Endodermal cell (in vitro differentiated cells): ENCODE measurements around the gene GPR135. TPM values are rescaled to one million over a fixed set of nuclear protein-coding genes. Genes with fewer than 3 reads are reported as not detected.

ENCODE experiments used
- DNase-seq: peaks from one replicate; pipeline ENCODE4 v3.0.0-alpha.2; 2017
- H3K27ac ChIP-seq: 2 replicates; pipeline ENCODE4 v1.5.1; 2013; ENCODE audit warnings: mild to moderate bottlenecking, low read depth, low read length, moderate library complexity
- H3K27me3 ChIP-seq: 2 replicates; pipeline ENCODE4 v1.6.1; 2013; ENCODE audit warnings: mild to moderate bottlenecking, low read length, moderate library complexity; ENCODE audit not compliant: insufficient read depth, control insufficient read depth, poor library complexity, severe bottlenecking
- H3K36me3 ChIP-seq: 2 replicates; pipeline ENCODE4 v1.7.0; 2013; ENCODE audit warnings: mild to moderate bottlenecking, low read length, moderate library complexity; ENCODE audit not compliant: control insufficient read depth, insufficient read depth
- H3K4me1 ChIP-seq: one replicate; pipeline ENCODE4 v1.7.0; 2013; ENCODE audit warnings: low read length; ENCODE audit not compliant: control insufficient read depth, insufficient read depth
- H3K4me3 ChIP-seq: 2 replicates; pipeline ENCODE4 v1.5.1; 2013; ENCODE audit warnings: mild to moderate bottlenecking, low read length, moderate library complexity
- H3K9ac ChIP-seq: 2 replicates; pipeline ENCODE4 v1.6.1; 2013; ENCODE audit warnings: mild to moderate bottlenecking, low read length, moderate library complexity; ENCODE audit not compliant: poor library complexity, severe bottlenecking; ENCODE audit errors: extremely low read depth
- H3K9me3 ChIP-seq: 2 replicates; pipeline ENCODE4 v1.6.1; 2013; ENCODE audit warnings: mild to moderate bottlenecking, low read length, moderate library complexity; ENCODE audit not compliant: control insufficient read depth
- H3K27ac Mint-ChIP-seq: 2 replicates; pipeline ENCODE4 v1.8.0; 2020; ENCODE audit warnings: mixed read lengths
- H3K27me3 Mint-ChIP-seq: 2 replicates; pipeline ENCODE4 v1.8.0; 2021; ENCODE audit warnings: mild to moderate bottlenecking, mixed read lengths; ENCODE audit not compliant: insufficient read depth
- H3K36me3 Mint-ChIP-seq: 2 replicates; pipeline ENCODE4 v1.8.0; 2020; ENCODE audit warnings: low read depth, mixed read lengths
- H3K4me1 Mint-ChIP-seq: 2 replicates; pipeline ENCODE4 v1.8.0; 2020; ENCODE audit warnings: mixed read lengths
- H3K4me3 Mint-ChIP-seq: 2 replicates; pipeline ENCODE4 v1.8.0; 2020; ENCODE audit warnings: mild to moderate bottlenecking, moderate library complexity, mixed read lengths
- H3K9me3 Mint-ChIP-seq: 2 replicates; pipeline ENCODE4 v1.8.0; 2020; ENCODE audit warnings: mild to moderate bottlenecking, mixed read lengths
- WGBS, 2 experiments: methylation state at CpG; one replicate each; pipeline versions ENCODE4 v1.1.5 to v1.1.7; 2013; ENCODE audit warnings: missing lambda C conversion rate in 2 of 2, mixed read lengths in 1 of 2; ENCODE audit not compliant: insufficient coverage in 1 of 2, insufficient read length in 1 of 2; 5-methylcytosine and 5-hydroxymethylcytosine counted together
- total RNA-seq, 2 donors: library from RNA; stranded (reverse); fragmentation: NEBNext Ultra II Directional in 1 of 2; extraction: Animal tissue kit (Norgen Biotek cat#: 25700) in 1 of 2; gene quantifications; 2 replicates in 1 of 2; 3 replicates in 1 of 2; pipeline ENCODE4 v1.2.1, GENCODE V29; 2021
- TF ChIP-seq, protein P1 (sequence below): fragments of 200-600 bp; sonication (generic); conservative IDR thresholded peaks from 2 replicates; pipeline ENCODE4 v1.5.0; 2021; ENCODE audit warnings: antibody characterized with exemption, mild to moderate bottlenecking

GPR135 gene
- total RNA-seq, 2 donors from 2014 or later, result 4.1 to 4.5 TPM

DNA sequence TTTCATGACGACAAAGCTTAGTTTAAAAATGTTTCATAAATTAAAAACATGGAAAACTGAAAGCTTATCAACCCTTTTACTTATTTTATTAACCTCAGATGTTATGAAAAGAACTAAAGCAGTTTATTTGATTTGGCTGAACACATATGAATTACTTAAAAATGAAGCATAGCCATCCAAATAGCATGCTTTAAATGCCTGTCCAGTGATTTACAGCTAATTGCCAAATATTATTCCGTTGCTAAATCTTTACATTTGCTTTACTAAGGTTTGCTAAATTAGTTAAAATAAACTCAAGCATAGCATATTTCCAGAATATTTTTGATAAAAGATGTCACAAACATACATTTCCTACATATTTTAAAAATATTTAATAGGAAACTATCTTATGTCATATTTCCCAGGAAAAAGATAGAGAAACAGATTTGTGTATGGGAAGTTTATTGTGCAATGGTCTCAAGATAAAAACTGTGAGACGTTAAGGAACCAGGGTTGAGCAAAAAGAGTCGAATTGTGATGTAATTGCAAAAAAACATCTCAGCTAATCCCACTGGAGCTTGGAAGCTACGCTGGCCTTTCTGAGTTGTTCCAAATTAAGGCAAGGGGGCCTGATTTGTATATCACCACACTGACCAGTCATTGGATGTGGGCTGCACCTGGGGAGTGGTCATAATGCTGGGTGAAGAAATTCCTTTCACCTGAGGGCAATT lies 25.8 kb downstream of the GPR135 start:
- no peaks in the 10 kb centered on the region for H3K9me3 Mint-ChIP-seq
- Histone ChIP-seq H3K27me3 (no peaks in the 10 kb centered on the region), H3K36me3 (no peaks in the 10 kb centered on the region), H3K4me1 (no peaks in the 10 kb centered on the region), H3K4me3 (no peak overlapping the region), H3K9me3 (no peaks in the 10 kb centered on the region), H3K9ac (no peak overlapping the region), H3K27ac (no peak overlapping the region)
- TF ChIP-seq, protein P1, sequence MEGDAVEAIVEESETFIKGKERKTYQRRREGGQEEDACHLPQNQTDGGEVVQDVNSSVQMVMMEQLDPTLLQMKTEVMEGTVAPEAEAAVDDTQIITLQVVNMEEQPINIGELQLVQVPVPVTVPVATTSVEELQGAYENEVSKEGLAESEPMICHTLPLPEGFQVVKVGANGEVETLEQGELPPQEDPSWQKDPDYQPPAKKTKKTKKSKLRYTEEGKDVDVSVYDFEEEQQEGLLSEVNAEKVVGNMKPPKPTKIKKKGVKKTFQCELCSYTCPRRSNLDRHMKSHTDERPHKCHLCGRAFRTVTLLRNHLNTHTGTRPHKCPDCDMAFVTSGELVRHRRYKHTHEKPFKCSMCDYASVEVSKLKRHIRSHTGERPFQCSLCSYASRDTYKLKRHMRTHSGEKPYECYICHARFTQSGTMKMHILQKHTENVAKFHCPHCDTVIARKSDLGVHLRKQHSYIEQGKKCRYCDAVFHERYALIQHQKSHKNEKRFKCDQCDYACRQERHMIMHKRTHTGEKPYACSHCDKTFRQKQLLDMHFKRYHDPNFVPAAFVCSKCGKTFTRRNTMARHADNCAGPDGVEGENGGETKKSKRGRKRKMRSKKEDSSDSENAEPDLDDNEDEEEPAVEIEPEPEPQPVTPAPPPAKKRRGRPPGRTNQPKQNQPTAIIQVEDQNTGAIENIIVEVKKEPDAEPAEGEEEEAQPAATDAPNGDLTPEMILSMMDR, result no peak
- H3K4me1 Mint-ChIP-seq, result peaks cover 15% of the 10 kb centered on the region
- no peak for DNase-seq
- WGBS, 2 experiments, result 91 to 100% methylated on average over 1 to 5 of the region's 5 CpGs
- H3K36me3 Mint-ChIP-seq, result peaks cover 2% of the 10 kb centered on the region
- H3K4me3 Mint-ChIP-seq, result no peak overlapping the region
- H3K27ac Mint-ChIP-seq, result no peak overlapping the region
- H3K27me3 Mint-ChIP-seq, result no peaks in the 10 kb centered on the region

DNA sequence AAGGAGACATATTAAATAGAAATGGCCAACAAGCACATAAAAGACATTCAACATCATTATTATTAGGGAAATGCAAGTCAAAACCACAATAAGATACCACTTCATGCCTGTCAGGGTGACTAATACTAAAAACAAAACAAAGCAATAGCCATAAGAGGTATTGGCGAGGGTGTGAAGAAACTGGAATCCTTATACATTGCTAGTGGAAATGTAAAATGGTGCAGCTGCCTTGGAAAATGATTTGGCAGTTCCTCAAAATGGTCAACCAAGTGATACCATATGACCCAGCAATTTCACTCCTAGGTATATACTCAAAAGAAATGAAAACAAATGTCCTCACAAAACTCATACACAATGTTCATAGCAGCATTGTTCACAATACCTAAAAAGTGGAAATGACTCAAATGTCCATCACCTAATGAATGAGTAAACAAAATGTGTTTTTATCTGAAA lies 27.0 kb downstream of the GPR135 start:
- Mint-ChIP-seq H3K4me3 (no peak overlapping the region), H3K4me1 (peaks cover 15% of the 10 kb centered on the region), H3K9me3 (no peaks in the 10 kb centered on the region), H3K27ac (no peak overlapping the region), H3K27me3 (no peaks in the 10 kb centered on the region), H3K36me3 (peaks cover 2% of the 10 kb centered on the region)
- Histone ChIP-seq H3K27me3 (no peaks in the 10 kb centered on the region), H3K9me3 (no peaks in the 10 kb centered on the region), H3K9ac (no peak overlapping the region), H3K36me3 (no peaks in the 10 kb centered on the region), H3K27ac (no peak overlapping the region), H3K4me1 (no peaks in the 10 kb centered on the region), H3K4me3 (no peak overlapping the region)
- 100% methylated on average over 1 of the region's 1 CpG; no CpG with 5 or more reads in 1 of the 2 experiments for WGBS, 2 experiments
- DNase-seq, result no peak
- TF ChIP-seq, protein P1, result no peak

DNA sequence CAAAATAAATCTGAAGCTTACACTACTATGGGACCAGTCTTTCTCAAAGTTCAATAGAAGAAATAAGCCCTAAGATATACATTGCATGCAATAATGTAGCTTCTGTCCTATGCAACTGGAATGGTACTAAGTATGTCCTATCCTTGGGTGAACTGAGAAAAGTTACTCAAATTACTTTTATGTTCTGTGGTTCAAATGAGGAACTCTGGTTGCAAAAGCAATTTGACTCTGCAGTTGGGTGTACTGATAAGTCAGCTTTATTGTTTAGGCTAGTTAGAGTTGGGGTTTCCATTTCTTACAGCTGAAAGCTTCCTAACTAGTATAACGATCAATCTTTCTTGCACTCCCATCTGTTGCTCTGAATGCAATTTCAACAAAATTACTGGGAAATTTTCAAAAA lies 29.2 kb downstream of the GPR135 start:
- H3K36me3 ChIP-seq, result no peaks in the 10 kb centered on the region
- Mint-ChIP-seq H3K36me3 (peaks cover 2% of the 10 kb centered on the region), H3K9me3 (no peaks in the 10 kb centered on the region), H3K27me3 (no peaks in the 10 kb centered on the region), H3K4me3 (no peak overlapping the region), H3K27ac (no peak overlapping the region), H3K4me1 (peaks cover 10% of the 10 kb centered on the region)
- no peak for DNase-seq
- no peaks in the 10 kb centered on the region for H3K4me1 ChIP-seq
- TF ChIP-seq, protein P1, result no peak
- no peak overlapping the region for H3K4me3 ChIP-seq
- H3K27me3 ChIP-seq, result no peaks in the 10 kb centered on the region
- H3K9me3 ChIP-seq, result no peaks in the 10 kb centered on the region
- no peak overlapping the region for H3K9ac ChIP-seq
- 77 to 100% methylated on average over 1 of the region's 1 CpG for WGBS, 2 experiments
- H3K27ac ChIP-seq, result no peak overlapping the region
